HepG2 (cell line): ENCODE data around the gene ZNF33B. TPM values are rescaled to one million over a fixed set of nuclear protein-coding genes. Genes with fewer than 3 reads are reported as not detected.

Experiments used
- ARNT ChIP-seq: fragments of 450-650 bp; IDR thresholded peaks from 2 replicates; pipeline ENCODE4 v1.6.1; 2017
- ETV5 ChIP-seq: IDR thresholded peaks from 2 replicates; pipeline ENCODE4 v1.6.1; 2018; ENCODE audit warnings: missing biosample characterization, missing genetic modification reagents, inconsistent platforms, borderline replicate concordance
- FOXM1 ChIP-seq: sonication (generic); formaldehyde crosslinking; IDR thresholded peaks from 2 replicates; pipeline ENCODE4 v1.5.0; 2020; ENCODE audit warnings: missing genetic modification reagents
- GATAD2A ChIP-seq: IDR thresholded peaks from 2 replicates; pipeline ENCODE4 v1.6.1; 2016
- HNRNPL ChIP-seq: fragments of 200-400 bp; formaldehyde crosslinking; IDR thresholded peaks from 2 replicates; pipeline ENCODE4 v1.6.1; 2017; ENCODE audit warnings: mild to moderate bottlenecking, low read depth, low read length
- KLF15 ChIP-seq: sonication (generic); formaldehyde crosslinking; IDR thresholded peaks from 2 replicates; pipeline ENCODE4 v1.8.1; 2023; ENCODE audit warnings: borderline replicate concordance, mild to moderate bottlenecking, inconsistent platforms, missing genetic modification reagents, mixed read lengths
- NR2F6 ChIP-seq, 2 experiments: IDR thresholded peaks; 2 replicates each; pipeline ENCODE4 v1.6.1; 2016; ENCODE audit warnings: antibody characterized with exemption in 1 of 2, mild to moderate bottlenecking in 1 of 2
- SATB2 ChIP-seq: sonication (generic); formaldehyde crosslinking; IDR thresholded peaks from 2 replicates; pipeline ENCODE4 v1.5.0; 2020; ENCODE audit warnings: missing genetic modification reagents
- TCF7 ChIP-seq: sonication (generic); IDR thresholded peaks from 2 replicates; pipeline ENCODE4 v1.6.1; 2016; ENCODE audit warnings: antibody characterized with exemption, low read depth
- ZNF253 ChIP-seq: sonication (generic); formaldehyde crosslinking; IDR thresholded peaks from 2 replicates; pipeline ENCODE4 v1.8.0; 2022; ENCODE audit warnings: mild to moderate bottlenecking, missing genetic modification reagents, borderline replicate concordance
- ZNF354B ChIP-seq: sonication (generic); formaldehyde crosslinking; IDR thresholded peaks from 2 replicates; pipeline ENCODE4 v1.8.0; 2022; ENCODE audit warnings: mild to moderate bottlenecking, missing genetic modification reagents
- ZNF530 ChIP-seq: sonication (generic); formaldehyde crosslinking; IDR thresholded peaks from 2 replicates; pipeline ENCODE4 v1.5.0; 2020; ENCODE audit warnings: low read depth, mild to moderate bottlenecking, missing genetic modification reagents
- ZNF747 ChIP-seq: sonication (generic); formaldehyde crosslinking; IDR thresholded peaks from 2 replicates; pipeline ENCODE4 v1.8.1; 2023; ENCODE audit warnings: missing genetic modification reagents, mild to moderate bottlenecking, borderline replicate concordance
- polyA plus RNA-seq, 8 experiments: library from polyadenylated mRNA; depleted of rRNA in 3 of 8; stranded (reverse) in 7 of 8; unstranded in 1 of 8; fragments of >200 nt; fragmentation: Illumina TruSeq in 4 of 8; extraction: Trizol in 4 of 8; gene quantifications; 2 replicates each; pipeline versions ENCODE4 v1.2.1 to v1.2.3, GENCODE V29; 2011 to 2016; ENCODE audit warnings: low read depth in 4 of 8, missing spikeins in 1 of 8, mixed read lengths in 1 of 8; ENCODE audit not compliant: insufficient read depth in 1 of 8
- total RNA-seq, 5 experiments: library from RNA; depleted of rRNA; stranded (reverse); fragments of >200 nt; fragmentation: Illumina TruSeq; extraction: Trizol; gene quantifications; 2 replicates each; pipeline ENCODE4 v1.2.3, GENCODE V29; 2016; ENCODE audit warnings: low read depth in 1 of 5
- TF ChIP-seq, protein P1 (sequence below): sonication (generic); formaldehyde crosslinking; IDR thresholded peaks from 2 replicates; pipeline ENCODE4 v1.8.1; 2023; ENCODE audit warnings: mild to moderate bottlenecking, missing genetic modification reagents
- TF ChIP-seq, protein P2 (sequence below): sonication (generic); formaldehyde crosslinking; IDR thresholded peaks from 2 replicates; pipeline ENCODE4 v1.4.0; 2020; ENCODE audit warnings: missing genetic modification reagents, borderline replicate concordance
- TF ChIP-seq, protein P3 (sequence below): IDR thresholded peaks from 2 replicates; pipeline ENCODE4 v1.6.1; 2016; ENCODE audit warnings: low read depth, borderline replicate concordance
- TF ChIP-seq, protein P4 (sequence below): sonication (generic); formaldehyde crosslinking; IDR thresholded peaks from 2 replicates; pipeline ENCODE4 v1.5.1; 2020; ENCODE audit warnings: mild to moderate bottlenecking, missing genetic modification reagents, moderate library complexity
- TF ChIP-seq, protein P5 (sequence below): sonication (generic); formaldehyde crosslinking; conservative IDR thresholded peaks from 2 replicates; pipeline ENCODE4 v1.4.0; 2020; ENCODE audit warnings: missing genetic modification reagents
- TF ChIP-seq, protein P6 (sequence below): IDR thresholded peaks from 2 replicates; pipeline ENCODE4 v1.6.1; 2016; ENCODE audit warnings: low read depth, control low read depth
- TF ChIP-seq, protein P7 (sequence below): sonication (generic); formaldehyde crosslinking; IDR thresholded peaks from 2 replicates; pipeline ENCODE4 v1.8.1; 2023; ENCODE audit warnings: missing genetic modification reagents, inconsistent platforms, borderline replicate concordance

The ZNF33B gene
- total and polyA plus RNA-seq, 2 of the 13 experiments (the other 11 are each of a cell fraction or from before 2014, with no cell fraction given) = 18.4 to 23.5 TPM

DNA sequence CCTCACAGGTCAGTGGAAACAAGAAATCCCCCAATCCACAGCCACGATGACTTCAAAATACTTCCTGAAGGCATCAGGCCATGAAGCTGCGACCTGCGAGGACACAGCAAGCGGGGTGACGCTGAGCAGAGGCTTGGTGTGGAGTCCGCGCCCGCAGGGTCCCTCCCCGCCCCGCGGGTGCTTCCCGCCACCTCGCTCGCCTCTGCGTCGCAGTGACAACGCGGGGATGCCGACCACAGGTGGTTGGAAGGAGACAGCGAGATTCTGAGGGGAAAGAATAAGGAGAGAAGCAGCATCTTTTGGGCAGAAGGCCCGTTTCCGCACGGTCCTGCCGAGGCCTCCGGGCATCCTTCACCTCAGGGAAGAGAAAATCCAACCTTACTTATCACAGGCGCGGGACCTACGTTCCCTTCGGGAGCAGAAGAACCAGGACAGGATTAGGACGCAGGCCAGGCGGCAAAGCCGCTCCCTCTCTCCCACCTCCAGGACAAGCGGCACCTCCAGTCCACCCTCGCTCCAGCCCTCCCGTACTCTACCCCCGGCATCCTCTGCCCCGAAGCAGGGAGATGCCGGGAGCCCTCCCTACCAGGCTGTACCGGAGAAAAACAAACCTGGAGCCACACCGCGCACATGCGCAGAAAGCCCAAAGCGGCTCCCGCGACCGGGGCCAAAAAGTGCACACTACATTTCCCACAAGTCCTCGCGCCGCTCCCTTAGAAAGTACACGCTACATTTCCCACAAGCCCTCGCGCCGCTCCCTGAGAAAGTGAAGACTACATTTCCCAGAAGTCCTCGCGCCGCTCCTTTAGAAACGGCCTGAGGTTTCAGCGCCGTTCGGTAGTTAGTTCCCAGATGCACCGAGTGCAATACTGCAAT, 85.9 kb downstream of the ZNF33B start (continued):
- TF ChIP-seq, protein P1, sequence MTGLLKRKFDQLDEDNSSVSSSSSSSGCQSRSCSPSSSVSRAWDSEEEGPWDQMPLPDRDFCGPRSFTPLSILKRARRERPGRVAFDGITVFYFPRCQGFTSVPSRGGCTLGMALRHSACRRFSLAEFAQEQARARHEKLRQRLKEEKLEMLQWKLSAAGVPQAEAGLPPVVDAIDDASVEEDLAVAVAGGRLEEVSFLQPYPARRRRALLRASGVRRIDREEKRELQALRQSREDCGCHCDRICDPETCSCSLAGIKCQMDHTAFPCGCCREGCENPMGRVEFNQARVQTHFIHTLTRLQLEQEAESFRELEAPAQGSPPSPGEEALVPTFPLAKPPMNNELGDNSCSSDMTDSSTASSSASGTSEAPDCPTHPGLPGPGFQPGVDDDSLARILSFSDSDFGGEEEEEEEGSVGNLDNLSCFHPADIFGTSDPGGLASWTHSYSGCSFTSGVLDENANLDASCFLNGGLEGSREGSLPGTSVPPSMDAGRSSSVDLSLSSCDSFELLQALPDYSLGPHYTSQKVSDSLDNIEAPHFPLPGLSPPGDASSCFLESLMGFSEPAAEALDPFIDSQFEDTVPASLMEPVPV (CRISPR knock-in tag) = 0 out of 2 replicates have a peak, but pooled peaks have one; percentile 33
- TF ChIP-seq, protein P2, sequence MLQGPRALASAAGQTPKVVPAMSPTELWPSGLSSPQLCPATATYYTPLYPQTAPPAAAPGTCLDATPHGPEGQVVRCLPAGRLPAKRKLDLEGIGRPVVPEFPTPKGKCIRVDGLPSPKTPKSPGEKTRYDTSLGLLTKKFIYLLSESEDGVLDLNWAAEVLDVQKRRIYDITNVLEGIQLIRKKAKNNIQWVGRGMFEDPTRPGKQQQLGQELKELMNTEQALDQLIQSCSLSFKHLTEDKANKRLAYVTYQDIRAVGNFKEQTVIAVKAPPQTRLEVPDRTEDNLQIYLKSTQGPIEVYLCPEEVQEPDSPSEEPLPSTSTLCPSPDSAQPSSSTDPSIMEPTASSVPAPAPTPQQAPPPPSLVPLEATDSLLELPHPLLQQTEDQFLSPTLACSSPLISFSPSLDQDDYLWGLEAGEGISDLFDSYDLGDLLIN (CRISPR knock-in tag) = no peak
- no peak for TF ChIP-seq ZNF747 (CRISPR knock-in tag)
- TF ChIP-seq, protein P3, sequence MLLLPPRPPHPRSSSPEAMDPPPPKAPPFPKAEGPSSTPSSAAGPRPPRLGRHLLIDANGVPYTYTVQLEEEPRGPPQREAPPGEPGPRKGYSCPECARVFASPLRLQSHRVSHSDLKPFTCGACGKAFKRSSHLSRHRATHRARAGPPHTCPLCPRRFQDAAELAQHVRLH (CRISPR knock-in tag) = no peak
- TF ChIP-seq GATAD2A (CRISPR knock-in tag) = no peak
- TF ChIP-seq, protein P4, sequence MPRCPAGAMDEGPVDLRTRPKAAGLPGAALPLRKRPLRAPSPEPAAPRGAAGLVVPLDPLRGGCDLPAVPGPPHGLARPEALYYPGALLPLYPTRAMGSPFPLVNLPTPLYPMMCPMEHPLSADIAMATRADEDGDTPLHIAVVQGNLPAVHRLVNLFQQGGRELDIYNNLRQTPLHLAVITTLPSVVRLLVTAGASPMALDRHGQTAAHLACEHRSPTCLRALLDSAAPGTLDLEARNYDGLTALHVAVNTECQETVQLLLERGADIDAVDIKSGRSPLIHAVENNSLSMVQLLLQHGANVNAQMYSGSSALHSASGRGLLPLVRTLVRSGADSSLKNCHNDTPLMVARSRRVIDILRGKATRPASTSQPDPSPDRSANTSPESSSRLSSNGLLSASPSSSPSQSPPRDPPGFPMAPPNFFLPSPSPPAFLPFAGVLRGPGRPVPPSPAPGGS (CRISPR knock-in tag) = no peak
- TF ChIP-seq KLF15 = no peak
- TF ChIP-seq, protein P5, sequence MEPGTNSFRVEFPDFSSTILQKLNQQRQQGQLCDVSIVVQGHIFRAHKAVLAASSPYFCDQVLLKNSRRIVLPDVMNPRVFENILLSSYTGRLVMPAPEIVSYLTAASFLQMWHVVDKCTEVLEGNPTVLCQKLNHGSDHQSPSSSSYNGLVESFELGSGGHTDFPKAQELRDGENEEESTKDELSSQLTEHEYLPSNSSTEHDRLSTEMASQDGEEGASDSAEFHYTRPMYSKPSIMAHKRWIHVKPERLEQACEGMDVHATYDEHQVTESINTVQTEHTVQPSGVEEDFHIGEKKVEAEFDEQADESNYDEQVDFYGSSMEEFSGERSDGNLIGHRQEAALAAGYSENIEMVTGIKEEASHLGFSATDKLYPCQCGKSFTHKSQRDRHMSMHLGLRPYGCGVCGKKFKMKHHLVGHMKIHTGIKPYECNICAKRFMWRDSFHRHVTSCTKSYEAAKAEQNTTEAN = no peak
- TF ChIP-seq FOXM1 (CRISPR knock-in tag) = no peak
- no peak for TF ChIP-seq TCF7
- TF ChIP-seq ZNF354B (CRISPR knock-in tag) = no peak
- TF ChIP-seq, protein P6, sequence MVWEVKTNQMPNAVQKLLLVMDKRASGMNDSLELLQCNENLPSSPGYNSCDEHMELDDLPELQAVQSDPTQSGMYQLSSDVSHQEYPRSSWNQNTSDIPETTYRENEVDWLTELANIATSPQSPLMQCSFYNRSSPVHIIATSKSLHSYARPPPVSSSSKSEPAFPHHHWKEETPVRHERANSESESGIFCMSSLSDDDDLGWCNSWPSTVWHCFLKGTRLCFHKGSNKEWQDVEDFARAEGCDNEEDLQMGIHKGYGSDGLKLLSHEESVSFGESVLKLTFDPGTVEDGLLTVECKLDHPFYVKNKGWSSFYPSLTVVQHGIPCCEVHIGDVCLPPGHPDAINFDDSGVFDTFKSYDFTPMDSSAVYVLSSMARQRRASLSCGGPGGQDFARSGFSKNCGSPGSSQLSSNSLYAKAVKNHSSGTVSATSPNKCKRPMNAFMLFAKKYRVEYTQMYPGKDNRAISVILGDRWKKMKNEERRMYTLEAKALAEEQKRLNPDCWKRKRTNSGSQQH (CRISPR knock-in tag) = no peak; the same call in 1 of the 2 replicates
- TF ChIP-seq ZNF530 (CRISPR knock-in tag) = no peak
- 0 out of 2 replicates have a peak, but pooled peaks have one; percentile 10 for TF ChIP-seq HNRNPL
- TF ChIP-seq ETV5 (CRISPR knock-in tag) = no peak
- TF ChIP-seq SATB2 = no peak
- TF ChIP-seq ARNT = no peak
- TF ChIP-seq NR2F6 (IDR thresholded peaks at IDR 0.05) = no peak
- no peak for TF ChIP-seq NR2F6 (CRISPR knock-in tag; IDR thresholded peaks at IDR 0.05)
- TF ChIP-seq, protein P7, sequence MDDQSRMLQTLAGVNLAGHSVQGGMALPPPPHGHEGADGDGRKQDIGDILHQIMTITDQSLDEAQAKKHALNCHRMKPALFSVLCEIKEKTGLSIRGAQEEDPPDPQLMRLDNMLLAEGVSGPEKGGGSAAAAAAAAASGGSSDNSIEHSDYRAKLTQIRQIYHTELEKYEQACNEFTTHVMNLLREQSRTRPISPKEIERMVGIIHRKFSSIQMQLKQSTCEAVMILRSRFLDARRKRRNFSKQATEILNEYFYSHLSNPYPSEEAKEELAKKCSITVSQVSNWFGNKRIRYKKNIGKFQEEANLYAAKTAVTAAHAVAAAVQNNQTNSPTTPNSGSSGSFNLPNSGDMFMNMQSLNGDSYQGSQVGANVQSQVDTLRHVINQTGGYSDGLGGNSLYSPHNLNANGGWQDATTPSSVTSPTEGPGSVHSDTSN = no peak
- TF ChIP-seq ZNF253 (CRISPR knock-in tag) = no peak
